ENCODE data around the gene ZNF428.
A peak's percentile ranks its signal among the peaks of the same experiment; 100 is the strongest.

Gene ZNF428

DNA sequence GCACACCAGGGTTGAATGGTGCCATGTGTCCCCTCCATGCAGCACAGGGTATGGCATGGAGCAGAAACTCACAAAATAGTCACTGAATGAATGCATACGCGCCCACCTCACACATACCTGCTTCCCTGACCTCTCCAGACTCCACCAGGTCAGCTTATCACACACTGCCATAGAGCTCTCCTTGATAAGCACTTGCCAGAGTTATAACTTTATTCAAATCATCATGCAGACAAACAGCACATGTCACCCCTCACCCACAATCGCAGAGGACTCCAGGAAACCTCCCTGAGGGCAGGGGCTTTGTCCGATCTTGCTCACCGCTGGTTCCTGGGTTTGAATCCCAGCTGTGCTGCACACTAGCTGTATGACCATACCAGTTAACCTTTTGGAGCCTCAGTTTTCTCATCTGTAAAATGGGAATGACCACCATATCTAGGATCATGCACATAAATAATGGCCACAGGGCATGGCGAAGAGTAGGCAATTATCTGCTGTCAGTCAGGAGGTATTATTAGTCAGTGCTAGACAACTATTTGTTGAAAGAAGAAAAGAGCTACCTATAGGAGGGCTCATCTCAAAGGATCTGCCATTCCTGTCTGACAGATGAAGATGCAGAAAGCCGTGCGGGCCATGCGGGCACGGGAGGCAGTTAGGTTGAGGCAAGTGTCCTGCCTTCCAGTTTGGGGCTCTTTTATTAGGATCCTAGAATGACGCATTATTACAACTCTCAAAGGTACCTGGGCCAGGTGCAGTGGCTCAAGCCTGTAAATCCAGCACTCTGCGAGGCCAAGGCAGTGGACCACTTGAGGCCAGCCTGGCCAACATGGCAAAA lies 58.1 kb downstream of the ZNF428 start:
- DNase-seq = no peak

DNA sequence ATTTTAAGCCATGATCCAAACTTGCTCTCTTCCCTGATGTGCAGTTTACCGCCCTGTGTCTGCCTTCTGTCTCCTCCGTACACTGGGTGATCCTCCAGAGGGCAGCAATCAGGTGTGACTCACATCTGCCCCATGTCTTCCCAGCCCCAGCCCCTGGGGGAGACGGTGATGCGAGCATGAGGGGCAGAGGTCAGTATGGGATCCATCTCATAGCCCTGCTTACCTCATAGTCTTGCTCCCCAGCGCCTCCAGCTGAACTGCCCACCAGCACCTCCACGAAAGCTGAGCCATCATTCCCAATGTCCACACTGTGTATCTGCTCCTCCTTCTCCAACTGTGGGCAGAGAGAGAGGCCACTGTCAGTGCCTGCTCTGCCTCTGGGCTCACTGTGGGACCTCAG lies 58.7 kb downstream of the ZNF428 start:
- DNase-seq = peak; percentile 23
